NCI-H2227 (cell line): Measurements from ENCODE around the gene PLB1.
"Not testable (repeated sequence)": the region's sequence is repeated elsewhere in the genome, so short reads cannot be mapped to it uniquely, and the experiment has no call there.

ENCODE experiments used
- DNase-seq: peaks from one replicate; lab custom pipeline; 2025; ENCODE audit not compliant: unreplicated experiment; lab: John Stamatoyannopoulos, UW

Gene PLB1

DNA sequence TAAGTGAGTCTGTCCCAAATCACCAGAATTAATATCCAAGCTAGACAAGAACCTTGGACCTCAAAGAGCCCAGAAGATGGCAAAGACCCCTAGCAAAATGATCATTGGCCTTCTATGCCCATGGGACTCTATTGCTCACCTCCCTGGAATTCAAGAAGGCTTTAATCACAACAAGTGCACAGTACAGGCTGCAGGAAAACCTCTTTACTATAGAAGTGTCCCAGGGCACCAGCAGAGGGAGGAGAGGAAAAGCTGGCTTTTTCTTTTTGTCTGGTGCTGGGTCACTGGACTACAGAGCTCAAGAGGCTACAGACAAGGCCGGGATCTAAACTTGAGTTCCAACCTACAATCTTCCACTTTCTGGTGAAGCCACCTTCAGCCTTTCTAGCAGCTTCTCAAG lies 167.5 kb downstream of the PLB1 start:
- DNase-seq, result no peak

DNA sequence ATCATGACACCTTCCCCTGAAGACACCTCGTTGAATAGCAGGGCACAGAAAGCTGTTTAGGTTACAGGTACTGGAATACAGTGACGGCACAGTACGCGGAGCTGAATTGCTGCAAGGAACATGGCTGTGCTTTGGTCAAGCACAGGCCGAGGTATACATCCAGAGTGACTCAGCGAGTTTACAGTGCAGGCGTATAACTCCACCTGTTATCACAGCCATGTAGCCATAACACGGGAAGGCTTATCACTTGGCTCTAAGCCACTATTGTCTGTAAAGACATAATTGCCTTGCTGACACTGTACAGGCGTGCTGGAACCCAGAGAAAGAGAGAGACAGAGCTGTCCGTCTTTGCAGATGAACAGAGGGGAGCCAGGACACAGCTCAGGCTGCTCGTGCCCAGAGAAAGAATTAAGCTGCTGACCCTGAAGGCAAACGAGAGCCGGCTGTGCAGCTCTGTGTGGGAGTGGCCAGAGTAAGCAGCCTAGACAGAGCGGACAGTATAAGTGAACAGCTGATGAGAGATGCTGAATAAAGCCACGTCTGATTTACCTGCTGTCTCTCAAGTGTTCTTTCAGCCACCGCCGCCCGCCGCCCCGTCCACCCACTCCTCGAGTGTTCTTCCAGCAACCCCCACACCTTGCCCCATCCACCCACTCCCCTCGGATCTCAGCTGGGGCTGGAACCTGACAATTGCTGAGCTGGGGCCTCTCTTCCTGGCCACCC lies 168.4 kb downstream of the PLB1 start:
- peak; percentile 75 for DNase-seq

DNA sequence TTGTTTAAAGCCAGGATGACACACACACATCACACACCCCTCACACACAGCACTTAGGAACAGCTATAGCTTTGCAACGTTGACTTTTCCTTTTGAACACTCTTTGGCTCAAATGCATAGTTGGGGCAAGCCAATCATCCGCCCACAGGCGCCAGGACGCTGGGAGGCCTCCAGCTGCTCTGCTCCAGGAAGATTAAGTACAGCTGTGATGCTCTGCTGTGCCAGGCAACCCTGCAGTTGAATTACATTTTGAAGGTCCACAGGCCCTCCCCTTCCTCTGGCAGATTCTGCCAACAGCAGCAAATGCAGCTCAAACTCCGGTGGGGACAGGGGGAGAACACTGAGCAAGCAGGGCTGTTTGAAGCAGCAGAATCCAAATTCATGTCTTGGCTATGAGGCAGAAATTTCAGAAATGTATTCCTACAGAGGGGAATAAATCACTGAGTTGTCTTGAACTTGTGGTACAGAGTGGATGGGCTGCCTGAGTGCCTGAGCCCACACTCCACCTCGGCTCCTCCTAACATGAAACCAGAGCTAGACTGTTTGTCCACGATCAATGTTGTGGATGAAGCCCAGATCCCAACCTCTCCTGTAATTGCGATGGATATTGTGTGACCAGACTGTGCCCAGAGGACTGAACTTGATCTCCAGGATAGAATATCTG lies 169.3 kb downstream of the PLB1 start:
- peak; percentile 67 for DNase-seq

DNA sequence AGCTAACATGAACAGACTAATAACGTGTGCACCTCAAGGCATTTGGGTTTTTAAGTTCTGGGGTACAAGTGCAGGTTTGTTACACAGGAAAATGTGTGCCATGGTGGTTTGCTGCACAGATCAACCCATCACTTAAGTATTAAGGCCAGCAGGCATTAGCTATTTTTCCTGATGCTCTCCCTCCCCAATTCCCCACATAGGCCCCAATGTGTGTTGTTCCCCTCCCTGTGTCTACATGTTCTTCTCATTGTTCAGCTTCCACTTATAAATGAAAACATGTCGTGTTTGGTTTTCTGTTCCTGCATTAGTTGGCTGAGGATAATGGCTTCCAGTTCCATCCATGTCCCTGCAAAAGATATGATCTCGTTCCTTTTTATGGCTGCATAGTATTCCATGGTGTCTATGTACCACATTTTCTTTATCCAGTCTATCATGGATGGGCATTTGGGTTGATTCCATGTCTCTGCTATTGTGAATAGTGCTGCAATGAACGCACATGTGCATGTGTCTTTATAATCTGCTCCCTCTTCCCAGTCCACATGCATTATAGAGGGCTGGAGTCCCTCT lies 170.0 kb downstream of the PLB1 start:
- not testable (repeated sequence) for DNase-seq

DNA sequence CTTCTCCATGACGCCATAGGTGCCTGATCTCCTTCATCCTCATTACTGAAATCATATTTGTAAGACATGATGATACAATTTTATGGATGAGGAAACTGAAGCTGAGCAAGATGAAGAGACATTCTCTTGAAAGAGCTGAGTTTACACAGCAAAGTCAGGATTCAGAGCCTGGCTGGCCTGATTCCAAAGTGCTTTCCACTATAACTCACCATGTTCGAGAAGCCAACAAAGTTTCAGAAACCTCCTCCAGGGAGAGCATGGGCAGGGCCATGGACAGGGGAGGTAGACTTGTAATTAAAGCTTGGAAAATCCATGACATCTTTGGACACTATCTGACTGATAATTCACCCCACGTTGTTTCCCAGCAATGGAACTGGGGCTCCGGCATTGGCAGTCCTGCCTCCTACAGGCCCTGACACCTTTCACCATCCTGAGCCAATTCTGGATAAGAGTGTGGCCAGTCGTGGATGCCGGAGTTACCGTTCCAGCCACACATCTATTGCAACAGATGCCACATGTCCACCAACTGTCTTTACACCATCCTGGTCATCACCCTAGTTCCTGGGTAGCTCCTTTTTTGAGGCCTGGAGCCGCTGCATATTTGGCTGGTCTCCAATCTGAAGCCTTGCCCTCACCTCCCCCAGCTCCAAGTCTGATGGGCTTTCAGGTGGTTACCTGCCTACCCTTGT lies 170.8 kb downstream of the PLB1 start:
- no peak for DNase-seq

DNA sequence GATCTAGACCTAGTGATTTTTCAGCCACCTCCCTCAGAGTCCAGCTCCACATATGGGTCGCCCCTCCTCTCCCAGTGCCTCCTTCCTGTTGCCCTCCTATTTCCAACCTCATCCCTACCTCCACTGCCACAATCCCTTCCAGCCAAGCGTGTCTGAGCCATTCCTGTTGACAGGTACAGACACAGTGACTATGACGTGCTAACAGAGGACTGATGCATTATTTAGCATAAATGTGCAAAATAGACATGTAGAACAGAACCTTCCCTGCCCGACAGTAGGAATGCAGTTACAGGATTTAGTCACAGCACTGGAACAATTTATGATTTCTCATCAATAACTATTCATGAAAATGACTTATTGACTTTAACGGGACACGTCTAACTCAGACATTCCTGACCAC lies 171.4 kb downstream of the PLB1 start:
- DNase-seq, result no peak

DNA sequence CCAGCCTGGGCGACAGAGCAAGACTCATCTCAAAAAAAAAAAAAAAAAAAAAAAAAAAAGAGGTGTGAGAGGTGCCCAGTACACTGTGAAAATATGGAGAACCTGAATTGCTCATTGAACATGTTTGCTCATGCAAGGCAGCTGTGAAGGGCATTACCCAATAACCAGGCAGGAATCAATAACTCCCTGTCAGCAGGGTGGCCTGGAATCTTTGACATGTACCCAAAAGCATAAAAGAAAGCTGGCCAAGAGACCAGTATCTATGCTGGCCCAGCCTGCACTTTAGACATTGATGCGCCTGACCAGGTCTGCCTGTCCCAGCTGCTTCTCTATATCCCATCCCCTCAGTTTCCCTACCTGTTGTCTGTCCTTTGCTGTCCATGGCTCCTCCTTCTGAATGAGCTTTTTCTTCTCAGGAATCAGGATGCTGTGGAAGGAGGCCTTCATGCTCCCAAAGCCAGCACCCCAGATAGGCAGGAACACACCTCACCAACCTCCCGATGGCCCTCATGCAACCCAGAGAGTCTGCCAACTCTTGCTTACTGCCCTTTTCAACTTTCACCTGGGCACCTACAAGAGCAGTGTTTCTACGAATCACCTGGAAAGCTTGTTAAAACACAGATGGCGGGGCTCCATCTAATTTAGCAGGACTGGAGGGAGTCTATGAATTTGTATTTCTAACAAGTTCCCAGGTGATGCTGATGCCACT lies 172.4 kb downstream of the PLB1 start:
- DNase-seq, result no peak

DNA sequence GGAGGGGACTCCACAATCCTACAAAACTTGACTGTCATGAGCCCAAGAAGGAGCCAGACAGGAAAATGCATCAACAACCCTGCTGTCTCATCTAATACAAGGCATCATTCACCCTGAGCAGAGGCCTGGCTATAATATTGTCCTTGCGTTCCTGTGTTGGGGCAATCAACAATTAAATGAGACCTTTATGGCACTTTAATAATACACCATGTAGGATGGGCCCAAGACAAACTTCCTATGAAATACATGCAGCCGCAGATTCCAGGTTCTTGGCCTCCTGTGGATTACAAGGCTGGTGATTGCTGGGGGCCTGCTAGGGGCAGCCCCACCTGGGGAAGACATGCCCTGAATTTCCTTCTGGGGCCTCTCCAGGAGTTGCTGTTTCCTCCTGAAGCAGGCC lies 173.0 kb downstream of the PLB1 start:
- no peak for DNase-seq

DNA sequence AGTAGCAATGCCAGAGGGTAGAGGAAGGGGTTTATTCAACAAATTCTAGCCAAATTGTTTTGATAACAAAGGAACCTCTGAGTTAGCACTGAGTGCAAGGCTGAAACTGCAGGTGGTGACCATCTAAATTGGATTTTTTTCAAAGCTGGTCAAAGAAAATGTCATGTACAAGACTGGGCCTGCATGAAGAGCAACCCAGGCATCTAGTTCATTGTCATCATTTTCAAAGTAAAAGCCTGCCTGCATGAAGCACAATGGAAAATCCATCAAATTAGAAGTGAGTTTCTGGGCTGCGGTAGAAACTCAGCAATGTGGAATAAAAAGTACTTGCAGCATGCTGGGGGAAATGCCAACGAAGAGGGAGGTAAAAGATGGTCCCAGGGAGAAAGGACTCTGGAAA lies 175.0 kb downstream of the PLB1 start:
- no peak for DNase-seq

DNA sequence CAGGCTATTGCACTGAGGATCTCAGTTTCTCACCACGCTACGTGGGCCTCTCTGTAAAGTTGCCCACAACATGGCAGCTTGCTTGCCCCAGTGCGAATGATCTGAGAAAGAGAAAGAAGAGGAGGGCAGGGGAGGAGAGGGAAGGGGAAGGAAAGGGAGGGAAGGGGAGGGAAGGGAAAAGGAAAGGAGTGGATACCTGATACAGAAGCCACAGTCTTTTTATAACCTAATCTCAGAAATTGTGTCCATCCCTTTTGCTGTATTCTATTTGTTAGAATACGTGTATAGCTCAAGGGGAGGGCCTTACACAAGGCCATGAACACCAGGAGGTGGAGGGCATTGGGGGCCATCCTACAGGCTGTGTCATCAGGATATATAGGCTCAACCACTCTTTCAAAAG lies 177.5 kb downstream of the PLB1 start:
- no peak for DNase-seq

DNA sequence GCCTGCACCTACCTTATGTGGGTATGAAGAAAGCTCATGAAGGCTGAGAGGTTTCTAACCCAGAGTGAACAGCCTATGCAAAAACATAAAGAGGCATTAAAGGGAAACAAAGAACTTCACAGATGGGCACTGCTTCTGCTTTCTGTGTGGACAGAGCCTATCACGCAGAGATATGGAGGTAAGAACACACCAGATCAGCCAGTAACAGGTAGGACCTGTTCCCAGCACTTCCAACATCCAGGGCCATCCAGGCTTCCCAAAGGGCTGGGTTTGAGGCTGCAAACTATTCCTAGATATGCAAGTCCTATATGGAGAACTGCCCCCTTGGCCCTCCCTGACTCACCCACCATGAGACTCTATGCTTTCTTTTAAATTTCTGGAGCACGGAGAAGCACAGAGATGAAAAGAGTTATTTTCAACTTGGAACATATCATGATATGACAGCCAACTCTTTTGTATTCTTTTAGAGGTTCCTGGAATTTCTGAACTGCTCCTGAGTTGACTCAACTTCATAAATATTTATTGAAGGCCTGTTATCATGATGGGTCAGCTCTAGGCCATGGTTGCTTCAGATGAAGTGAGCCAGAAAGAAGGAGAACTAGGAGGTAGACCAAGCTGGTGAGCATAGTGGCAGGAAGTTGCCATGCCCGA lies 178.3 kb downstream of the PLB1 start:
- no peak for DNase-seq

DNA sequence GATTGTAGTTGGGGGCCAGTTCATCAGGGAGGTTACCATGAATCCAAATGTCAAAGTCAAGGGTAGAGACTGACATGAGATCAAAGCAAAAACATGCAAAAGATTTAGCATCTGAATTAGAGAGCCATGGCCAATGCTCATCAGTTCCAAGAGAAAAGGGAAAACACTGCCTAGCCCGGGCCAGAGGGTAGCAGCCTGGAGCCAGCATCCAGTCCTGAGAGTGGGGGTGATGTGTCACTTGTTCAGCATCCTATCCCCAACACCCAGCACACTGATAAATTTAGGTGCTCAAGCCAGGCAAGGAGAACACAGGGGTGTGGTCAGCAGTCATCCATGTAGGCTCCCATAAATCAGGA lies 178.8 kb downstream of the PLB1 start:
- DNase-seq, result no peak

DNA sequence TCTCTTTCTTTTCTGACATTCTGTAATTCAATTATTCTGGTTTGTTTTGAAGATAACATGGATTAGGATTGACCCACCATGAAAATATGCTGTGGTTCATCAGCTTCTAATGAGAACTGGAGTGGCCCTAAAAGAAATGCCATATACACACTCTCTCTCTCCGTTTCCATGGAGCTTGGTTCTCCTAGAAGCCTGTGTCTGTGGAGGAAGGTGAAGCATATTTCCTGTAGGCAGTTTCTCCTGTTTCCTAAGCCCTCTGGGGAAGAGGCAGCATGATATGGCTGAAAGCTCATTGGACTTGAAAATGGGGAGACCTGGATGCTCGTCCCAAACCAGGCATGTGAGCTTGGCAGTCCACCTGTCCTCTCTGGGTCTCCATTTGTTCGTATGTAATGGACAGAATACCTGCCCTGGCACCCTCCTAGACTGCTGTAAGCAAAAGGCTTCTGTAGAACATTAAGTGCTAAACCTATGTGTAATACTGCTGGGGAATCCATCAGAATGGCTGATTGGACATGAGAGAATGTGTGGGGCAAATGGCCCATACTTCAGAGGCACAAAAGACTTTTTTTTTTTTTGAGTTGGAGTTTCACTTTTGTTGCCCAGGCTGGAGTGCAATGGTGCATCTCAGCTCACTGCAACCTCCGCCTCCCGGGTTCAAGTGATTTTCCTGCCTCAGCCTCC lies 180.4 kb downstream of the PLB1 start:
- no peak for DNase-seq

DNA sequence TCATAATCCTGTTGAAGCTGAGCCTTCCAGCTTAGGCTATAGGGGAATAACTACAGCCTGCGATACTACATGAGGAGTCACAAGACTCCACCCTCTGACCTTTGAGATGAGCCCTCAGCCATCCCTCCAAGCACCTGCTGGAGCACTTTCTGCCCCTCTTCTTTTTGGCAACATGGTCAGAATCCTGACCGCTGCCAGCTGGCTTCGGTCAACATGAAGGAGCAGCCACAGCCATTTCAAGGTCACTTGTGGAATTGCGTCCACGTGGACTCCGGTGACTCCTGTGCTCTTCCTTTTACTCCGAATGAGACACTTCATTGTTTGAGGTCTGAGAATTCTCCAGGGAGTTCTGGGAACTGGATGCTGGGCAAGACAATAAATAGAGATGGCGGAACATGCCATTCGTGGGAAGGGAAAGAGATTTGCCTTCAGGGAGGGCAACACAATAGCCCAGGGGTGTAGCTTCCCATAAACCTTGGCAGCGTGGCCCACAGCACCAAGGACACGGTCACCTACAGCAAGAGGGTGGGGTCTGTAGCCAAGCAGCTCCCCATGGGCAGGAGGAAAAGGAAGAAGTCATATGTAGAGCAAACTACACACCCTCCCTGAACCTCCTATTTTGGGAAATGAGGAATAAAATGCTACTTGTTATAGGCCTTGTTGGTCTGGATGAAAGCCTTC lies 182.5 kb downstream of the PLB1 start:
- DNase-seq, result no peak

DNA sequence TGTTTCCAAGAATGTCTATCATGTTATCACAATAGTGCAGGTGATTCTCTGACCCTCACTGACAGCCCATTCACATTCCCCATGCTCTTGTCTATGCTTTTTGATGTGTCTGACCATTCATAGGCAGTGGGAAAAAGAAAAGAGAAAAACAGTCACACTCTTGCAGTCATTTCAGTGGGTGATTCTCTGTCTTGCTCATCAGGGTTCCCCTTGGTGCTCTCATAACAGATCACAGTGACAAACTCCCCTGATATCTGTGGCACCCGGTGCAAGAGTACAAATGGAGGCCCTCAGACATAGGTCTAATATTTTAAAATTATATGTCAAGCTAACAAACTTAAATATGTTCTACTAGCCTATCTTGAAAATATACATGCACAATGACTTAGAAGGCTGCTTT lies 183.1 kb downstream of the PLB1 start:
- no peak for DNase-seq

DNA sequence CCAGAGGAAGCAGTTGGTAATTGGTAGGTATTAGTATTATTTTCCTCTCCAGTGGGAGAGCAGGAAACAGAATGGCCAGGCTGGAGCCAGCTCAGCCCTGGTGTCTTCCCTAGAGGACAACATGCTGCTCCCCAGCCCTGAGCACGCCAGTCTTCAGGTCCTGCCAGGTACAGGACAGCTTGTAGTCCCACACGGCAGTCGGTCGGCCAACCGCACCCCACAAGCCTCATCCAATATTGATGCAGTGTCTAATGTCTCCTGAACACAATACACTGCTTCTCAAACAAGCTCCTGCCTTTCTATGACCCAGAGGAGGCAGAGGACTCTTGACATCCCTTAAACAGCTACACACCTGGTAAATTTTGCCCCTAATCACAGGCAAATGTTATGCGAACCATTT lies 184.8 kb downstream of the PLB1 start:
- no peak for DNase-seq

DNA sequence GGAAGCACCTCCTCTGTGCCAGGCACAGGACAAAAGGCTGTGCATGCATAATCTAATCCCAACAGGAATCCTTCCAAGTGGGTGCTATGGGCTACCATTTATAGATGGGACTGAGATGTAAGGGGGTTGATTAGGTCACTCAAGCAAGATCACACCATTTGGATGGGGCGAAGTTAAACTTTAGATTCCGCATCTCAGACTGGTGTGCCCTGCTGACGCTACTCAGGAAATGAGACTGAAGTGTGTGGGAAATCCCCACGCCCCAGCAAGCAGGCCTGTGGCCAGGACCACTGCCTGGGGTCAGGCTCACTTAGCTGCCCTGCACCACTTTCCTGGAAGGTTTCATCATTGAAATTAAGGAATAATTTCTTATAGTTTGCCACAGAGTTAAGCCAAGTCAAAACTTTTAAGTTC lies 185.3 kb downstream of the PLB1 start:
- no peak for DNase-seq

DNA sequence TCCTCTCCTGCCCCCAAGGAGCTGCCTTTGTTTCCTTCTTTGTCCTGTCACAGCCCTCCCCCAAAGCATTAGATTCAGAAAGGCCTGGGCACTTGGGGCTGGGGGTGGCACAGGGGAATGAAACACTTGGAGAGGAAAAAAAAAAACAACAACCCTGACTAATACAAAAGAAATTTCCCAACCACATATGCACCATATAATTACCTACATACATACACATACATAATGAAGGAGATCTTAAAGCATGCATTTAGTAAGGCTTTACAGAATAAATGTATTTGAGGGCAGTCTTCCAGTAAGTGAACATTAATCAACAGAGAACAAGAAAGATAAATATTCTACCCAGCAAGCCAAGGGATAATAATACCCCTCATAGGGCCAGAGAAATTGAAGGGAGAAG lies 185.7 kb downstream of the PLB1 start:
- DNase-seq, result peak; percentile 50

DNA sequence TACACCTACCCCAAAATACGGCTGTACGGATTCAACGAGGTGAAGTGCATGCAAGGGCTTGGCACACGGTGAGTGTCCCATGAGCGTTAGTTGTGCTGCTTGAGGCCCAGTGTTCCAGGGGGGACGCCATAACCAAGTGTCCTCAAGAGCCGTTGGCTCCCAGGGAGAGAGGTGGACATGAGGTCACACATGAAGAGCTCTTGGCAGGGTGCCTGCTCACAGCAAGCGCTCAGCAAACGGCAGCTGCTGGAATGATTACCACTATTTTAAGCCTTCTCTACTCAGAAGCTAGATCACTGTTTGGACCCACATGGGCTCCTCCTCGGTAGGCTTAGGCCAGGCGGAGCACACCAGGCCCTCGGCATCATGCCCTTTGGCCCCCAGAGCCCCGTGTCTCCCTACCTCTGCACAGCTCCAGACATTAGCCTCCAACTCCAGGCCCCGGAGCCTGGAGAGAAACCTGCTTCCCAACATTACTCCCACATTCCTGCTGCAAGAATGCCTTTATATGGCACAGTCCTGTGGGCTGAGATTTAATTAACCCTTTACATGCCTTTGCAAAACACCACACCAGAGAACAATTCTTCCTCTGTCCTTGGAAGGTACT lies 187.3 kb downstream of the PLB1 start:
- DNase-seq, result peak; percentile 78
